H1 (cell line): Measurements from ENCODE around the gene BMPR1A. TPM values are rescaled to one million over a fixed set of nuclear protein-coding genes. Genes with fewer than 3 reads are reported as not detected.

Experiments
- CTCF ChIA-PET: fragments of 300-600 bp; sonication (Branson Sonifier 250); formaldehyde crosslinking; loops from one replicate; lab custom pipeline; 2021; ENCODE audit not compliant: partially characterized antibody; lab: Charles Lee
- POLR2A ChIA-PET: fragments of 300-600 bp; sonication (Branson Sonifier 250); formaldehyde crosslinking; loops from one replicate; lab custom pipeline; 2021; ENCODE audit warnings: inconsistent platforms; ENCODE audit not compliant: partially characterized antibody; lab: Charles Lee
- DNase-seq, 2 experiments: peaks; one replicate each; pipeline versions ENCODE4 v3.0.0 to v3.0.0-alpha.2; 2010 to 2022; ENCODE audit warnings: low spot score in 2 of 2, low read depth in 1 of 2, mixed read lengths in 1 of 2
- FAIRE-seq: peaks from 2 replicates; lab custom pipeline; 2011; peaks lifted over from hg19 to GRCh38; lab: Jason Lieb, UNC
- H2AFZ ChIP-seq: 2 replicates; pipeline ENCODE4 v1.8.1; 2012; ENCODE audit warnings: low read length, inconsistent platforms
- H2AK5ac ChIP-seq: 2 replicates; pipeline ENCODE4 v1.6.1; 2013; ENCODE audit warnings: low read depth, low read length
- H2BK120ac ChIP-seq: replicated peaks from 2 replicates; pipeline ENCODE3; 2013; ENCODE audit warnings: low read depth, low read length, inconsistent platforms
- H2BK12ac ChIP-seq: 2 replicates; pipeline ENCODE4 v1.6.1; 2013; ENCODE audit warnings: low read depth, low read length
- H2BK15ac ChIP-seq: 2 replicates; pipeline ENCODE4 v1.6.1; 2013; ENCODE audit warnings: low read length
- H2BK20ac ChIP-seq: 2 replicates; pipeline ENCODE4 v1.6.1; 2013; ENCODE audit warnings: low read length
- H2BK5ac ChIP-seq: 2 replicates; pipeline ENCODE4 v1.6.1; 2013; ENCODE audit warnings: low read depth, low read length
- H3K14ac ChIP-seq: 2 replicates; pipeline ENCODE4 v1.6.1; 2013; ENCODE audit warnings: inconsistent platforms; ENCODE audit not compliant: insufficient read length
- H3K18ac ChIP-seq: 2 replicates; pipeline ENCODE4 v1.6.1; 2013; ENCODE audit warnings: low read length; ENCODE audit errors: extremely low read depth
- H3K23ac ChIP-seq: 2 replicates; pipeline ENCODE4 v1.6.1; 2013; ENCODE audit warnings: inconsistent platforms; ENCODE audit not compliant: insufficient read length
- H3K23me2 ChIP-seq: 2 replicates; pipeline ENCODE4 v1.6.1; 2013; ENCODE audit warnings: low read depth, low read length
- H3K27ac ChIP-seq: 2 replicates; pipeline ENCODE4 v1.6.1; 2011; ENCODE audit warnings: low read depth, low read length, inconsistent platforms
- H3K27me3 ChIP-seq, 4 experiments: replicated peaks in 1 of 4; 1 replicate in 1 of 4; 2 replicates in 3 of 4; pipeline versions ENCODE4 v1.6.1 to v1.8.1; 2011 to 2013; ENCODE audit warnings: low read length in 3 of 4, mild to moderate bottlenecking in 3 of 4, inconsistent platforms in 2 of 4, mixed read lengths in 2 of 4, moderate library complexity in 1 of 4; ENCODE audit not compliant: control insufficient read depth in 3 of 4, insufficient read depth in 3 of 4; ENCODE audit errors: extremely low read depth in 1 of 4
- H3K36me3 ChIP-seq, 4 experiments: 2 replicates each; pipeline versions ENCODE4 v1.6.1 to v1.8.1; 2011 to 2013; ENCODE audit warnings: mild to moderate bottlenecking in 4 of 4, low read length in 3 of 4, moderate library complexity in 2 of 4, control low read depth in 1 of 4, inconsistent platforms in 1 of 4; ENCODE audit not compliant: insufficient read depth in 4 of 4, control insufficient read depth in 2 of 4
- H3K4ac ChIP-seq: replicated peaks from 2 replicates; pipeline ENCODE3; 2013; ENCODE audit warnings: low read length, low read depth, mixed read lengths, inconsistent platforms; ENCODE audit not compliant: insufficient read length
- H3K4me1 ChIP-seq, 4 experiments: replicated peaks in 1 of 4; 1 replicate in 1 of 4; 2 replicates in 3 of 4; pipeline versions ENCODE4 v1.6.1 to v1.8.1; 2011 to 2013; ENCODE audit warnings: low read length in 3 of 4, inconsistent platforms in 2 of 4, mixed read lengths in 1 of 4; ENCODE audit not compliant: insufficient read depth in 4 of 4, control insufficient read depth in 3 of 4
- H3K4me2 ChIP-seq, 2 experiments: 2 replicates each; pipeline versions ENCODE4 v1.6.1 to v1.8.1; 2011 to 2013; ENCODE audit warnings: low read depth in 2 of 2, low read length in 2 of 2, control low read depth in 1 of 2, inconsistent platforms in 1 of 2, mild to moderate bottlenecking in 1 of 2; ENCODE audit not compliant: insufficient read depth in 1 of 2
- H3K4me3 ChIP-seq, 4 experiments: fragments of 200-600, 300-600 bp in 1 of 4; sonication (generic), shearing (Covaris generic), sonication (Bioruptor Twin) in 1 of 4; 2 replicates each; pipeline versions ENCODE4 v1.5.1 to v1.8.1; 2011 to 2016; ENCODE audit warnings: low read length in 4 of 4, low read depth in 3 of 4, control low read depth in 2 of 4, inconsistent platforms in 2 of 4, mild to moderate bottlenecking in 2 of 4, mixed read lengths in 1 of 4, moderate library complexity in 1 of 4; ENCODE audit not compliant: insufficient read depth in 2 of 4; ENCODE audit errors: extremely low read depth in 1 of 4
- H3K56ac ChIP-seq: replicated peaks from 2 replicates; pipeline ENCODE3; 2013; ENCODE audit warnings: low read depth, mild to moderate bottlenecking, mixed read lengths, low read length, inconsistent platforms; ENCODE audit not compliant: insufficient read length
- H3K79me1 ChIP-seq: 2 replicates; pipeline ENCODE4 v1.6.1; 2013; ENCODE audit warnings: low read depth, low read length, control low read depth
- H3K79me2 ChIP-seq, 2 experiments: 2 replicates each; pipeline versions ENCODE4 v1.6.1 to v1.8.1; 2012 to 2013; ENCODE audit warnings: low read length in 2 of 2, mild to moderate bottlenecking in 2 of 2, inconsistent platforms in 1 of 2; ENCODE audit not compliant: insufficient read depth in 2 of 2, control insufficient read depth in 1 of 2
- H3K9ac ChIP-seq, 4 experiments: replicated peaks in 1 of 4; 1 replicate in 1 of 4; 2 replicates in 3 of 4; pipeline versions ENCODE4 v1.6.1 to v1.8.1; 2011 to 2013; ENCODE audit warnings: low read depth in 3 of 4, low read length in 3 of 4, control low read depth in 2 of 4, mild to moderate bottlenecking in 2 of 4, moderate library complexity in 2 of 4, inconsistent platforms in 1 of 4; ENCODE audit errors: extremely low read depth in 1 of 4
- H3K9me3 ChIP-seq, 2 experiments: 2 replicates each; pipeline versions ENCODE4 v1.6.1 to v1.8.1; 2012 to 2013; ENCODE audit warnings: mild to moderate bottlenecking in 2 of 2, moderate library complexity in 2 of 2, control low read depth in 1 of 2, inconsistent platforms in 1 of 2, low read depth in 1 of 2, low read length in 1 of 2, mixed read lengths in 1 of 2; ENCODE audit not compliant: insufficient read depth in 2 of 2
- H4K20me1 ChIP-seq, 2 experiments: replicated peaks in 1 of 2; 2 replicates each; pipeline versions ENCODE3 to v1.8.1; 2011 to 2013; ENCODE audit warnings: inconsistent platforms in 2 of 2, low read length in 2 of 2, mild to moderate bottlenecking in 1 of 2; ENCODE audit not compliant: insufficient read depth in 2 of 2, control insufficient read depth in 1 of 2
- H4K5ac ChIP-seq: 2 replicates; pipeline ENCODE4 v1.6.1; 2013; ENCODE audit warnings: low read length, low read depth, mixed read lengths, inconsistent platforms; ENCODE audit not compliant: insufficient read length
- H4K8ac ChIP-seq: 2 replicates; pipeline ENCODE4 v1.8.0; 2013; ENCODE audit warnings: mild to moderate bottlenecking, moderate library complexity, low read length, inconsistent platforms; ENCODE audit not compliant: insufficient read depth; ENCODE audit errors: extremely low read depth
- H4K91ac ChIP-seq: replicated peaks from 2 replicates; pipeline ENCODE3; 2013; ENCODE audit warnings: low read length, mixed read lengths, inconsistent platforms; ENCODE audit not compliant: insufficient read length
- BCL11A ChIP-seq, 2 experiments: IDR thresholded peaks; one replicate each; pipeline ENCODE4 v1.6.1; 2011; ENCODE audit warnings: low read depth in 2 of 2, low read length in 2 of 2, mild to moderate bottlenecking in 2 of 2
- CBX8 ChIP-seq: fragments of 300-800, 300-1000 bp; sonication (generic); IDR thresholded peaks from 2 replicates; pipeline ENCODE4 v1.7.1; 2016; ENCODE audit warnings: low read depth, low read length, borderline replicate concordance
- CTBP2 ChIP-seq: IDR thresholded peaks from 2 replicates; pipeline ENCODE4 v1.7.0; 2011; ENCODE audit warnings: borderline replicate concordance, mild to moderate bottlenecking, moderate library complexity, mixed read lengths, low read length; ENCODE audit not compliant: insufficient read depth, insufficient read length
- GABPA ChIP-seq: IDR thresholded peaks from 2 replicates; pipeline ENCODE4 v1.6.1; 2011; ENCODE audit warnings: mild to moderate bottlenecking, low read length, moderate library complexity, borderline replicate concordance; ENCODE audit not compliant: insufficient read depth
- HDAC6 ChIP-seq: IDR thresholded peaks from one replicate; pipeline ENCODE4 v1.7.1; 2012; ENCODE audit warnings: low read depth, mild to moderate bottlenecking, inconsistent platforms, low read length, moderate library complexity
- JUND ChIP-seq: IDR thresholded peaks from 2 replicates; pipeline ENCODE4 v1.6.1; 2011; ENCODE audit warnings: mild to moderate bottlenecking, improper control_type of control experiment, low read length
- KDM5A ChIP-seq: fragments of 200-600 bp; IDR thresholded peaks from 2 replicates; pipeline ENCODE4 v1.7.1; 2012; ENCODE audit warnings: mild to moderate bottlenecking, low read length, inconsistent platforms, mixed read lengths
- NRF1 ChIP-seq: IDR thresholded peaks from 2 replicates; pipeline ENCODE4 v1.6.1; 2011; ENCODE audit warnings: mild to moderate bottlenecking, low read depth, low read length, improper control_type of control experiment
- SAP30 ChIP-seq: fragments of 300-600 bp; sonication (generic); IDR thresholded peaks from 2 replicates; pipeline ENCODE4 v1.7.1; 2012; ENCODE audit warnings: low read length, moderate library complexity, mild to moderate bottlenecking, inconsistent platforms; ENCODE audit not compliant: insufficient read depth, insufficient replicate concordance
- SIX5 ChIP-seq: IDR thresholded peaks from 2 replicates; pipeline ENCODE4 v1.6.1; 2011; ENCODE audit warnings: mild to moderate bottlenecking, low read depth, low read length
- TBP ChIP-seq: IDR thresholded peaks from 2 replicates; pipeline ENCODE4 v1.6.1; 2011; ENCODE audit warnings: low read depth, low read length, improper control_type of control experiment
- TCF12 ChIP-seq: IDR thresholded peaks from 2 replicates; pipeline ENCODE4 v1.6.1; 2011; ENCODE audit warnings: low read depth, mild to moderate bottlenecking, low read length
- WGBS, 2 experiments: shearing (Covaris generic) in 1 of 2; methylation state at CpG; one replicate each; pipeline versions ENCODE4 v1.1.6 to v1.1.7; 2013 to 2015; ENCODE audit warnings: low lambda C conversion rate in 2 of 2, mixed read lengths in 2 of 2, inconsistent platforms in 1 of 2, low coverage in 1 of 2, missing lambda C conversion rate in 1 of 2; ENCODE audit not compliant: insufficient replicate concordance in 2 of 2, insufficient coverage in 1 of 2, insufficient read length in 1 of 2; ENCODE audit errors: extremely low coverage in 1 of 2, missing lambda C conversion rate in 1 of 2; 5-methylcytosine and 5-hydroxymethylcytosine counted together
- polyA plus RNA-seq, 7 experiments: library from polyadenylated mRNA; depleted of rRNA in 3 of 7; stranded (reverse) in 5 of 7; unstranded in 2 of 7; fragments of >200 nt in 5 of 7; fragments of 200-250 nt in 2 of 7; gene quantifications; 1 replicate in 5 of 7; 2 replicates in 1 of 7; 4 replicates in 1 of 7; pipeline versions ENCODE4 v1.2.1 to v1.2.3, GENCODE V29; 2011 to 2013; ENCODE audit warnings: missing spikeins in 2 of 7, mixed read lengths in 2 of 7
- total RNA-seq: library from RNA; stranded (reverse); fragmentation: NEBNext Ultra II Directional; extraction: Animal tissue kit (Norgen Biotek cat#: 25700); gene quantifications from 2 replicates; pipeline ENCODE4 v1.2.1, GENCODE V29; 2021

Gene BMPR1A
- total and polyA plus RNA-seq, 2 of the 8 experiments (the other 6 are each of a cell fraction or from before 2014, with no cell fraction given), result 34.4 to 129 TPM

DNA sequence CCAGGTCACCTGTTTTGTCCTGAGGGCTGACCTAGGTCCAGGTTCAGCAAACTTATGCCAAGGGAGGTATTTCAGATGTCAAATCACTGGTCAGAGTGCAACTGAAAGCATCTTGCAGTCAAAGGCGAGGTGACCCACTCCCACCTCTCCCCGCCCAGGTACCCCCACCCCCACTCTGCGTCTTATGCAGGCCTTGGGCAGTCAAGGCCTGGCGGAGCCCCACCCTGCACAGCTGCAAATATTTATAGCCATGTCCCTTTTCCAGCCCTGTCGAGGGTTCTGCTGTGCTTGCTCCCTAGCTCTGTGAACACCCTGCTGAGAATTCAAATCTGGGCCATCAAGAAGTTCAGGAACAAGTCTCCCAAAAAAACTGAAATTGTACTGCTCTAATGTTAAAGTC is 40.6 kb upstream of the BMPR1A start:
- H3K23me2 ChIP-seq, result peaks cover 6% of the 10 kb centered on the region; the same call in 1 of the 2 replicates
- WGBS, 2 experiments, result 81% methylated on average over 5 of the region's 5 CpGs; no CpG with 5 or more reads in 1 of the 2 experiments
- no peak overlapping the region for H3K27ac ChIP-seq
- no peak overlapping the region for H4K5ac ChIP-seq
- H3K79me2 ChIP-seq, result no peaks in the 10 kb centered on the region
- no peak overlapping the region for H3K56ac ChIP-seq
- H3K18ac ChIP-seq, result no peak overlapping the region
- peaks cover 3 to 13% (median 7%) of the 10 kb centered on the region in 4 experiments; a peak in 6 of 7 replicates for H3K4me1 ChIP-seq
- H2BK15ac ChIP-seq, result no peak overlapping the region
- H3K79me1 ChIP-seq, result no peaks in the 10 kb centered on the region
- H2AFZ ChIP-seq, result no peak overlapping the region
- no peak overlapping the region for H2BK5ac ChIP-seq
- DNase-seq (no peak), FAIRE-seq (no peak)
- CTCF ChIA-PET, result interaction anchor here (0.8 to 3.1 kb wide), 15 partner anchors 9 to 201 kb away, joined by 3 to 11 read pairs (median 3); no protein-coding TSS in a partner anchor
- POLR2A ChIA-PET, result interaction anchor here (1.3 to 3.4 kb wide), 3 partner anchors 8 to 40 kb away, joined by 4 to 10 read pairs (median 6); partner anchors contain the start of gene BMPR1A
- no peaks in the 10 kb centered on the region for H4K20me1 ChIP-seq
- H4K8ac ChIP-seq, result no peak overlapping the region
- H3K4ac ChIP-seq, result no peak overlapping the region
- no peak overlapping the region for H3K23ac ChIP-seq
- no peak overlapping the region for H3K9ac ChIP-seq
- TF ChIP-seq GABPA (no peak), CTBP2 (no peak), TCF12 (no peak), SIX5 (no peak), JUND (no peak), HDAC6 (no peak), CBX8 (no peak), SAP30 (no peak), NRF1 (no peak), KDM5A (no peak), BCL11A (IDR thresholded peaks at IDR 0.05; ENCODE audit: low read depth in 2 of 2, low read length in 2 of 2) (no peak), TBP (no peak)
- H3K36me3 ChIP-seq, result no peaks in the 10 kb centered on the region
- no peak overlapping the region for H2BK12ac ChIP-seq
- no peak overlapping the region for H2BK120ac ChIP-seq
- no peaks in the 10 kb centered on the region for H3K9me3 ChIP-seq
- H2AK5ac ChIP-seq, result no peak overlapping the region
- no peak overlapping the region for H4K91ac ChIP-seq
- H3K4me3 ChIP-seq, result no peak overlapping the region
- H3K14ac ChIP-seq, result no peak overlapping the region
- no peak overlapping the region for H2BK20ac ChIP-seq
- H3K27me3 ChIP-seq, result no peaks in the 10 kb centered on the region
- 0 out of 4 replicates have a peak overlapping the region, but pooled peaks of 1 of the 2 experiments have one; percentile 3 for H3K4me2 ChIP-seq
